Right renal cortex interstitium (tissue), 3 donors: ENCODE data around the gene TEX101. TPM values are rescaled to one million over a fixed set of nuclear protein-coding genes. Genes with fewer than 3 reads are reported as not detected.
A peak's percentile ranks its signal among the peaks of the same experiment; 100 is the strongest.
"Not testable (repeated sequence)": the region's sequence is repeated elsewhere in the genome, so short reads cannot be mapped to it uniquely, and the experiment has no call there.

Experiments used
- DNase-seq, 3 donors: peaks; one replicate each; pipeline ENCODE4 v3.0.0-alpha.2; 2013; ENCODE audit warnings: low read depth in 3 of 3, low spot score in 2 of 3
- polyA plus RNA-seq, 3 donors: library from polyadenylated mRNA; unstranded; fragments of 120-200 nt; gene quantifications; one replicate each; pipeline ENCODE4 v1.2.1, GENCODE V29; 2013; ENCODE audit not compliant: insufficient read length in 3 of 3

The TEX101 gene
- polyA plus RNA-seq, 3 donors: not detected

DNA sequence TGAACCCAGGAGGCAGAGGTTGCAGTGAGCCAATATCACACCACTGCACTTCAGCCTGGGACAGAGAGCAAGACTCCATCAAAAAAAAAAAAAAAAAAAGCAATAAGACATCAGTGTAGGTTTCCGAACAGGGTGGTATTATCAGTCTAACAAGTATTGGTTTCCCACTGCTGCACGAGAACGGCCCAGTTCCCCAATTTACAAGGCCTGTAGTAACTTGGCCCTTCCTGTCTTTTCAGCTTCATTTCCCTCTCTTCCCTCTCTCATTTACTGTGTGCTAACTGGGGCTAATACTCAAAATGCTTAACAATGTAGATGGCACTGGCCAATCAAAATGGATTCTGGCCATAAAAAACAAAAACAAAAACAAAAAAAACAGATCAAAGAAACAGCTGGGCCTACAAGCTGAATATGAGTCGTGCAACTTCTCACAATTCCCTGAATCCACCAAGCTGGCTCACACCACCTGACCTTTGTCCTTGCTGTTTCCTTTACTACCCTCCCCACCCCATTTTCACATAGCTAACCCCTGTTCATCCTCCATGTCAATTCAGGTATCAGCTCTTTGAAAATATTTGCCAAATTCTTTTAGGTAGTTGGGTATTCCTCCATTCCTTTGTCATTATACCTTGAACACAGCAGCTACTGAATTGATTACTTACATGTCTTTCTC, 2.4 kb downstream of the TEX101 start:
- no peak for DNase-seq

- DNase-seq: no peak
Observed at GRCh38 chr19:43420954-43421353, 6.3 kb downstream of the TEX101 start.

DNA sequence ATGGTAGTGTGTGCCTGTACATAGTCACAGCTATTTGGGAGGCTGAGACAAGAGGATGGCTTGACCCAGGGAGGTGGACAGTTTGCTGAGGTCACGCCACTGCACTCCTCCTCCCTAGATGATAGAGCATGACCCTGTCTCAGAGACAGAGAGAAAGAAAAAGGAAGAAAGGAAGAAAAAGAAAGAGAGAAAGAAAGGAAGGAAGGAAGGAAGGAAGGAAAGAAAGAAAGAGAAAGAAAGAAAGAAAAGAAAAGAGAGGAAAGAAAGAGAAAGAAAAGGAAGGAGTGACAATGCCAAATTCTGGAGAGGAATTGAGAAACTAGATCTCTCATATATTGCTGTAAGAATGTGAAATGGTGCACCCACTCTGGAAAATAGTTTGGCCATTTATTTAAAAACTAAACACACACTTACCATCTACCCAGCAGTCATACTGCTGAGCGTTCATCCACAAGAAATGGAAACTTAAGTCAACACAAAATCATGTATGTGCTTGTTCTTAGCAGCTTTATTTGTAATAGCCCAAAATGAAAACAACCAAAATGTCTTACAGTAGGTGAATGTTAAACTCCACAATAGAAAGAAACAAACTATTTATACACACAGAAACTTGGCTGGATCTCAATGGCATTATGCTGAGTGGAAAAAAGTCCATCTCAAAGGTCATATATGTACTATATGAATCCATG, 7.5 kb downstream of the TEX101 start:
- DNase-seq: no peak

DNA sequence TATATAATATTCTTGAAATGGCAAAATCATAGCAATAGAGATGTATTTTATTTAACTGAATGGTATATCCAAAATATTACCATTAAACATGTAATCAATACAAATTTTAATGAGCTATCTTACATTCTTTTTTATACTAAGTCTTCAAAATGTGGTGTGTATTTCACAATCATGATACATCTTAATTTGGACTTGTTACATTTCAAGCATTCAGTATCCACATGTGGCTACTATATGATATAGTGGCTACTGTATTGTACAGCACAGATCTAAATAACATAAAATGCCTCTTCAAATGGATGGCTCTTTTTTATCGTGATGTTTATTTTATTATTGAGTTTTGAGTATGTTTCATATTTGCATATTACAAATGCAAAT, 8.0 kb downstream of the TEX101 start:
- DNase-seq: no peak

- no peak for DNase-seq
Observed at GRCh38 chr19:43423779-43424178, 9.1 kb downstream of the TEX101 start.

- no peak for DNase-seq
Observed at GRCh38 chr19:43425567-43426392, 11.1 kb downstream of the TEX101 start.

- no peak for DNase-seq
Observed at GRCh38 chr19:43429395-43429794, 14.7 kb downstream of the TEX101 start.

- no peak for DNase-seq
Observed at GRCh38 chr19:43430142-43430710, 15.5 kb downstream of the TEX101 start.

GRCh38 chr19:43430976-43431375, 16.3 kb downstream of the TEX101 start:
- DNase-seq: no peak

DNA sequence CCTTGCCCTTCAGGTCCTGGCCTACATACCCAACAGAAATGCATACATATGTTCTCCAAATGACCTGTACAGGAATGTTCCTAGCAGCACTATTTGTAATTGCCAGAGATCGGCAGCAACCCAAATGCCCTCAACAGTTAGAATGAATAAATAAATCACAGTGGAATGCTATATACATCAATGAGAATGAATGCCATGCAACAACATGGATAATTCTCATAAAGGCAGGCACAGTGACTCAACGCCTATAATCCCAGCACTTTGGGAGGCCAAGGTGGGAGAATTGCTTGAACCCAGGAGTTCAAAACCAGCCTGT, 18.6 kb downstream of the TEX101 start:
- DNase-seq: no peak

- DNase-seq: no peak
Observed at GRCh38 chr19:43433689-43434088, 19.0 kb downstream of the TEX101 start.

DNA sequence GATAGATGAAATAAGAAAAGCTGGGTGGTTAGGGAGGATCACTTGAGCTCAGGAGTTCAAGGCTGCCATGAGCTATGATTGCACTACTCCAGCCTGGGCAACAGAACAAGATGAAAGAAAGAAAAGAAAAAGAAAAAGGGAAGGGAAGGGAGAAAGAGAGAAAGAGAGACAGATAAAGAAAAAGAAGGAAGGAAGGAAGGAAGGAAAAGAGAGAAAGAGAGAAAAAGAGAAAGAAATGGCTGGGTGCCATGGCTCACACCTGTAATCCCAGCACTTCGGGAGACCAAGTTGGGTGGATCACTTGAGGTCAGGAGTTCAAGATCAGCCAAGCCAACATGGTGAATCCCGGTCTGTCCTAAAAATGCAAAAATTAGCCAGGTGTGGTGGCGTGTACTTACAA, 21.1 kb downstream of the TEX101 start:
- DNase-seq: no peak

GRCh38 chr19:43437284-43437683, 22.6 kb downstream of the TEX101 start:
- DNase-seq: not testable (repeated sequence)

DNA sequence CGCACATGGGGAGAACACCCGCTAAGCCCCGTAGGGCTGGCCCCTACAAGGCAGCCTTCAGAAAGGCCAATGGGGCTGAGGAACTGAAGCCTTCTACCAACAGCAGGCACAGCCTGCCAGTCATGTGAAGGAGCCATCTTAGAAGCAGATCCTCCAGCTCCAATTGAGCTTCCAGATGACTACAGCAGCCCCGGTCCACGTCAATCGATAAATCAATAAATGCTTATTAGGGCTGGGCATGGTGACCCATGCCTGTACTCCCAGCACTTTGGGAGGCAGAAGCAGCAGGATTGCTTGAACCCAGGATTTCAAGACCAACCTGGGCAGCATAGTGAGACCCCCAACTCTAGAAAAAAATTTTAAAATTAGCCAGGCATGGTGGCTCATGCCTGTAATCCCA, 23.0 kb downstream of the TEX101 start:
- no peak for DNase-seq

DNA sequence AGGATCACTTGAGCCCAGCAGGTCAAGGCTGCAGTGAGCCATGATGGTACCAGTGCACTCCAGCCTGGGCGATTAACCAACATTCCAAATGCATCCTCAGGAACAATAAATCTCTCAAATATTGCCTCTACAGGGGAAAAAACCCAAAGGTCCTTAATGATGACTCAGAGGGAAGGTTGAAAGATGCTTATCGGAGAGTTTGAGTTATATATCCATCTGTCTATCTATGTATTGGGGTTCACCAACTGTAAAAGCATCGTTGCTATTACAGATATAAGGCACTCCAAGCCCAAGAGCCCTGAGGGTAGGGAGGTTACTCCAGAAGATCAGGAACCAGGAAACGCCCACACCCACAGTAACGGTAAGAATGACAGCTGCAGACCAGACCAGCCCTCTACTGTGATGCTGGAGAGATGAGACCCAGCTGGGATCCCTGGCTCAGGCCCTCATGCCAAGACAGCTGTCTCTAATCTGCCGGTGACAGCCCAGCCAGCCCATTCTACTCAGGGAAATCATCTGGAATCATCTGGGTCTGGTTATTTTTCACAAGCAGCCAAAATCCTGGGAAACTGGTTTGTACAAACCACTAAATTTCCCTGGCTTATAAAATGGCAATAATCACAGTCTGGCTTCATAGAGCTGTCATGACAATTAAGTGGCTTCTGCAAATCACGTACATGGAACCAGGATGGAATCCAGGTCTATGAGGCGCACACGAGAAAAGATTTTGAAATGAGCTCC, 23.8 kb downstream of the TEX101 start:
- peak in 2 of 3 donors; percentile 53 to 54 for DNase-seq

DNA sequence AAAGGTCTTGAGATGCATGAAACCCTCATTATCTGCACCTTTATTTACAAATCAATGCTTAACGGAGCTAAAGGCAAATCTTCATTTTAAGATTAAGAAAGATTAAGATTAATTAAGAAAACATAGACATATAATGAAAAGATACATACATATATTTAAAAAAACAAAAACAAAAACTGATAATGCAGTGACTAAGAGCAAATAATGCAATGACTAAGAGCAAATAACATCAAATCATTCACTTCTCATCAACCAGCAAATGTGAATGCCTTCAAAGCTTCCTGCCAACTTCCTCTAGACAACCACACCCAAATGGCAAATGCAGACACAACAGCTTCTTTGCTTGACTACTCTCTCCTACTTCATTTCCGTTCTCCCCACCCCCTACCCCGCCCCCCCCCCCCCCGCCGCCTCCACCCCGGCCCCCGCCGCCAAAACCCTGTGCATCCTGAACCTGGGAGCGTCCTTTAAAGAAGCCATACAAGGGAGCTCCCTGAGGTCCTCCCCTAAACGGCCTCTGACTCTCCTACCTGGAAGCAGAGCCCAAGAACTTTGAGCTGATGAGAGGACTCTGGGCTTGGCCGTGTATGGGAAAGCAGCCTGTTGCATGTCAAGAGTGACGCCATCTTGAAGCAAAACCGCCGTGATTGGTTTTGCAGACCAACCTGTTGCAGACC, 24.5 kb downstream of the TEX101 start:
- DNase-seq: no peak

GRCh38 chr19:43439709-43440063, 25.0 kb downstream of the TEX101 start:
- no peak for DNase-seq

DNA sequence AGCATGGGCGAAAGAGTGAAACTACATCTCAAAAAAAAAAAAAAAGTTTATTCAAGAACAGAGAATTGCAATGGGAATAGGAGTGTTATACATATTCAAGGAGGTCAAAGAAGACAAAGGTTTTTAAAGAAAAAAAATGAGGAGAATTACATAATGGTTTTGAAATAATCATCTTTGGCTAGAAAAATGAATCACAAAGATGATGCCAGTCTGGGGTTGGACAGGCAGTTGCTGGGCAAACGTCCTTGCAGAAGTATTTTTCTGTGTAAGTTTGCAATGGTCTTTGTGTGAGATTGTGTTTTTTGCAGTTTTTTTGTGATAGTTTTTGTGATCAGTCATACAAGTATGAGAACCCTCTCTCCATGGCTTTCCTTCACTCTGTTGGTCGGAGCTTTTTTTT, 27.0 kb downstream of the TEX101 start:
- DNase-seq: no peak

- not testable (repeated sequence) for DNase-seq
Observed at GRCh38 chr19:43444091-43444490, 29.4 kb downstream of the TEX101 start.

DNA sequence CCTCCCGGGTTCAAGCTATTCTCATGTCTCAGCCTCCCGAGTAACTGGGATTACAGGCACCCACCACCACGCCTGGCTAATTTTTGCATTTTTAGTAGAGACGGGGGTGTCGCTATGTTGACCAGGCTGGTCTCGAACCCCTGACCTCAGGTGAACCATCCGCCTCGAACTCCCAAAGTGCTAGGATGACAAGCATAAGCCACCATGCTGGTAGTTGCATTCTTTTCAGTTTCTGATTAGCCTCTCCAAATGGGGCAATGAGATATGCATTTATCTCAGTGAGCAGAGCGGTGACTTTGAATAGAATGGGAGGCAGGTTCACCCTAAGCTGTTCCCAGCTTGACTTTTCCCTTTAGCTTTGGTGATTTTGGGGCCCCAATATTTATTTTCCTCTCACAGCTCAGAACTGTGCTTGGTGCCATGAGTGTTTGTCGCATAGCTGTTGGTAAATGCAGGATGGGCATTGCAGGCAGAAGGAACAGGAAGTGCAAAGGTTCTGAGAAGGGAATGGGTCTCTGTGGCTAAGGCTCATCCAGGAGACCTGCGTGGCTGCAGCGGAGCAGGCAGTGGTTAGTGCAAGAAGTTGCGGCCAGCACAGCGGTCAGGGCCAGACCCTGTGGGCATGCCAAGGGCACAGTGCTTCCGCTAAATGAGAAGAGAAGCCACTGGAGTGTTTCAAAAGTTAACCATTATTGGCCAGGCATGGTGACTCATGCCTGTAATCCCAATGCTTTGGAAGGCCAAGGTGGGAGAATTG, 30.0 kb downstream of the TEX101 start:
- no peak for DNase-seq
